ENCODE measurements around the gene FHAD1. TPM values are rescaled to one million over a fixed set of nuclear protein-coding genes. Genes with fewer than 3 reads are reported as not detected.

Gene FHAD1
- total RNA-seq, 1 experiment from 2014 or later = 1.9 TPM

DNA sequence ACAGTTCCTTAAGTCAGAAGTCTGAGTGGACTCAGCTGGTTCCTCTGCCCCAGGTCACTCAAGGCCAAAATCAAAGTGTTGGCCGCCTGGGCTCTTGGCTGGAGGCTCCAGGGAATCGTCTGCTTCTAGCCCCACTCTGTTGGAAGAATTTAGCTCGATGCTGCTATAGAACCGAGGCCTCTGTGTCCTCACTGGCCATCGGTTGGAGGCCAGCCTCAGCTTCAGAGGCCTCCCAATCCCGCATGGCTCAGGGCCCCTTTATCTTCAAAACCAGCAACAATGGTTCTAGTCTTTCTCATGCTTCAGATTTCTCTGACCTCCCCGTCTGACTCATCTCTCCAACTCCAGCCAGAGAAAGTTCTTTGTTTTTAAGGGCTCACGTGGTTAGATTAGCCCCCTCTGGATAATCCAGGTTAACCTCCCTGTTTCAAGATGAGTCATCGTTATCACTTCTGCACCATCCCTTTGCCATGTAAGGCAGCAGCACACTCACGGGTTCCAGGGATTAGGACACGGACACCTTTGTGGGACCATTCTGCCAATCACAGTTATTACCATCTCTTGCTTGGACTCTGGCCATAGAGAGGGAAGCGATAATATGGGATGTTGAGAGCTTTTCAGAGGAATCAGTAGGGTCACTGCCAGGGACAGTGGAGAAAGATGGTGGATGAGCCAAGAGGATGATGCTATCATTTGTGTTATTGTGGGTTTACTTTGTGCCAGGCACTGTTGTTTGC lies 13.6 kb downstream of the FHAD1 start:
- WGBS (ENCODE audit: extremely low coverage, insufficient read length, low lambda C conversion rate) = no CpG with 5 or more reads among the region's 12 CpGs
- Histone ChIP-seq H3K27ac (ENCODE audit: insufficient read length, low read depth, low read length) (no peak overlapping the region), H3K4me1 (ENCODE audit: insufficient read depth, low read length) (no peaks in the 10 kb centered on the region), H3K79me2 (ENCODE audit: insufficient read depth, low read length) (no peaks in the 10 kb centered on the region), H3K4me2 (ENCODE audit: insufficient read depth, insufficient read length, low read length) (no peak overlapping the region), H4K5ac (ENCODE audit: insufficient read length, low read depth, low read length) (no peak overlapping the region), H3K9ac (ENCODE audit: extremely low read depth, insufficient read length, low read length) (no peak overlapping the region), H3T11ph (ENCODE audit: low read length) (no peak overlapping the region), H2BK5ac (ENCODE audit: insufficient read length, low read length) (no peak overlapping the region), H3K79me1 (ENCODE audit: insufficient read depth, low read depth, low read length, poor library complexity, severe bottlenecking) (no peaks in the 10 kb centered on the region), H2BK15ac (ENCODE audit: low read depth, low read length) (no peak overlapping the region), H3K18ac (ENCODE audit: insufficient read length, low read depth, low read length) (no peak overlapping the region), H2BK120ac (ENCODE audit: low read depth, low read length, poor library complexity, severe bottlenecking) (no peak overlapping the region), H4K20me1 (ENCODE audit: control insufficient read depth, insufficient read depth, insufficient read length) (no peaks in the 10 kb centered on the region), H4K8ac (replicated peaks; ENCODE audit: insufficient read length, low read depth, low read length) (no peak overlapping the region), H2BK12ac (ENCODE audit: insufficient read length, low read depth, low read length) (no peak overlapping the region), H2BK20ac (ENCODE audit: low read depth, low read length, poor library complexity, severe bottlenecking) (no peak overlapping the region), H3K23ac (ENCODE audit: insufficient read length, low read depth, low read length) (no peak overlapping the region), H4K91ac (ENCODE audit: insufficient read length, low read depth, low read length) (no peak overlapping the region), H3K9me3 (ENCODE audit: control insufficient read depth, low read depth, low read length) (no peaks in the 10 kb centered on the region), H3K14ac (ENCODE audit: insufficient read depth, low read length) (no peak overlapping the region), H2AK5ac (ENCODE audit: insufficient read length, low read length) (no peak overlapping the region), H3K56ac (ENCODE audit: insufficient read length, low read depth, low read length) (no peak overlapping the region), H3K23me2 (ENCODE audit: insufficient read length, low read depth, low read length, poor library complexity, severe bottlenecking) (no peaks in the 10 kb centered on the region), H2AFZ (ENCODE audit: low read length) (no peak overlapping the region), H3K27me3 (ENCODE audit: insufficient read depth, low read length) (no peaks in the 10 kb centered on the region), H3K4ac (ENCODE audit: low read depth, low read length) (no peak overlapping the region)
- Mint-ChIP-seq H3K27ac (no peak overlapping the region), H3K4me3 (no peak overlapping the region), H3K4me1 (peaks cover 14 to 18% of the 10 kb centered on the region in 2 experiments), H3K36me3 (ENCODE audit: insufficient read depth in 1 of 3, low read depth in 3 of 3) (no peaks in the 10 kb centered on the region), H3K9me3 (no peaks in the 10 kb centered on the region), H3K27me3 (ENCODE audit: low read depth) (peaks cover 11% of the 10 kb centered on the region)
- no peak for TF ChIP-seq CTCF (conservative IDR thresholded peaks at IDR 0.05)
- DNase-seq = no peak
